Activated CD8-positive, alpha-beta memory T cell treated with anti-CD3 and anti-CD28 coated beads, Interleukin-2, amount 50 U/mL, for 48 hours (primary cell): ENCODE results near the gene THSD7B.
"Not testable (repeated sequence)": the region's sequence is repeated elsewhere in the genome, so short reads cannot be mapped to it uniquely, and the experiment has no call there.

Experiments
- DNase-seq: peaks from one replicate; pipeline ENCODE4 v3.0.0-alpha.2; 2020

The THSD7B gene, protein sequence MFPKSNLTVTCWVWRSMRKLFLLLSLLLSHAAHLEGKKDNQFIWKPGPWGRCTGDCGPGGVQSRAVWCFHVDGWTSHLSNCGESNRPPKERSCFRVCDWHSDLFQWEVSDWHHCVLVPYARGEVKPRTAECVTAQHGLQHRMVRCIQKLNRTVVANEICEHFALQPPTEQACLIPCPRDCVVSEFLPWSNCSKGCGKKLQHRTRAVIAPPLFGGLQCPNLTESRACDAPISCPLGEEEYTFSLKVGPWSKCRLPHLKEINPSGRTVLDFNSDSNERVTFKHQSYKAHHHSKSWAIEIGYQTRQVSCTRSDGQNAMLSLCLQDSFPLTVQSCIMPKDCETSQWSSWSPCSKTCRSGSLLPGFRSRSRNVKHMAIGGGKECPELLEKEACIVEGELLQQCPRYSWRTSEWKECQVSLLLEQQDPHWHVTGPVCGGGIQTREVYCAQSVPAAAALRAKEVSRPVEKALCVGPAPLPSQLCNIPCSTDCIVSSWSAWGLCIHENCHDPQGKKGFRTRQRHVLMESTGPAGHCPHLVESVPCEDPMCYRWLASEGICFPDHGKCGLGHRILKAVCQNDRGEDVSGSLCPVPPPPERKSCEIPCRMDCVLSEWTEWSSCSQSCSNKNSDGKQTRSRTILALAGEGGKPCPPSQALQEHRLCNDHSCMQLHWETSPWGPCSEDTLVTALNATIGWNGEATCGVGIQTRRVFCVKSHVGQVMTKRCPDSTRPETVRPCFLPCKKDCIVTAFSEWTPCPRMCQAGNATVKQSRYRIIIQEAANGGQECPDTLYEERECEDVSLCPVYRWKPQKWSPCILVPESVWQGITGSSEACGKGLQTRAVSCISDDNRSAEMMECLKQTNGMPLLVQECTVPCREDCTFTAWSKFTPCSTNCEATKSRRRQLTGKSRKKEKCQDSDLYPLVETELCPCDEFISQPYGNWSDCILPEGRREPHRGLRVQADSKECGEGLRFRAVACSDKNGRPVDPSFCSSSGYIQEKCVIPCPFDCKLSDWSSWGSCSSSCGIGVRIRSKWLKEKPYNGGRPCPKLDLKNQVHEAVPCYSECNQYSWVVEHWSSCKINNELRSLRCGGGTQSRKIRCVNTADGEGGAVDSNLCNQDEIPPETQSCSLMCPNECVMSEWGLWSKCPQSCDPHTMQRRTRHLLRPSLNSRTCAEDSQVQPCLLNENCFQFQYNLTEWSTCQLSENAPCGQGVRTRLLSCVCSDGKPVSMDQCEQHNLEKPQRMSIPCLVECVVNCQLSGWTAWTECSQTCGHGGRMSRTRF (N-terminal part only)

DNA sequence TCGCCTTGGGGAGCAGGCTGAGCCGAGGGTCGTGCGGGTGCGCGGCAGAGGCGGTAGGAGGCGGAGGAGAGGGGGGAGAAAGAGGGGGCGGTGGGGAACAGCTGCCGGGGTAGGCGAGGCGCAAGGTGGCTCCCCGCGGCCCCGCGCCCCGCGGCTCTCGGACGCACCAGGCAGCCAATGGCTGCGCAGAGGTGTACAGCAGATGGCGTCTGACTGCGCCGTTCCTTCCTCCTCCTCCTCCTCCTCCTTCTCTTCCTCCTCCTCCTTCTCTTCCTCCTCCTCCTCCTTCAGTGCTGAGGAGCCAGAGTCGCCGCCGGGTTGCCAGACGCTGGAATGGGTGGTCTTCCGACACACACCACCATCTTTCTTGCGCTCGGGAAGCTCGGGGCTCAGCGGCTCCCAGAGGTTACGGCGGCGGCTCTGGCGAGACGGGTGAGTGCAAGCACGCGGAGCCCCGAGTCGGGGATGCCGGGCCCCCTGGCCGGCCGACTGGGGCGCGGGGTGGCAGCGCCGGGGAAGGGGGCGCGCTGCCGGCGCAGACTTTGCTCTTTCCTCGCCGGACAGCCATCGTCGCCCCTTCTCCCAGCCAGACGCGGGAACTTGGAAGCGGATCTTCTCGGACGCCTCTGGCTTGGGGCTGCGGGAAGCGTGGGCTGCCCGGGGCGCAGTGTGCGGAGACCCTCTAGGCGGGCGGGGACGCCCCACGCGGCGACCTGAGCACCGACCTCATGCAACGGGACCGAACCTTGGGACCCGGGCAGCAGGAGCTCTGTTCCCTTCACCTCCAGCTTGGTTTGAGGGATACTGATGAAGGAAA, at the start of gene THSD7B:
THSD7B (plus strand) TSS at position 290 of the 817 bp plus-strand sequence. CDS start 116,634 bp downstream, outside the sequence.
- DNase-seq = peak; percentile 51

- DNase-seq = no peak
Measured at GRCh38 chr2:136718273-136718672, 47.1 kb upstream of the THSD7B start.

GRCh38 chr2:136727973-136728699, 37.2 kb upstream of the THSD7B start:
- DNase-seq = no peak

GRCh38 chr2:136736236-136736635, 29.1 kb upstream of the THSD7B start:
- no peak for DNase-seq

GRCh38 chr2:136738044-136738443, 27.3 kb upstream of the THSD7B start:
- DNase-seq = no peak

- no peak for DNase-seq
Measured at GRCh38 chr2:136741471-136741870, 23.9 kb upstream of the THSD7B start.

- no peak for DNase-seq
Measured at GRCh38 chr2:136750065-136750464, 15.3 kb upstream of the THSD7B start.

DNA sequence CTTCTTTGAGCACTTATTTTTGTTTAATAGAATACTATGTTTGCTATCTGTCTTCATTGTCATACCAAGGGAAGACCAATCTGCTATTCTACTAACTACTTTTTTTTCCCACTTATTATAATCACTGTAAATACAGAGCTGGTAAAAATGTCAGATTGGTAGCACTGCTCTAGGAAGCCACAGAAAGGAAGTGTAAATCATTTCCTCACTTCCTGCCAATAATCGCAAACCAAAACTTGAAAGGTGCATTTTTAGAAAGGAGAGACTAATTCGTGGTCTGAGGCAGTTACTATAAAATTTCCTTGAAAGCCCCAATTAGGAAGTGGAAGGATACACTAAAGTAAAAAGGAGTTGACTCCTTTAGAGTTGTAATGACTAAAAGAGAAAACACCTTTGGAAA, 13.9 kb upstream of the THSD7B start:
- no peak for DNase-seq

DNA sequence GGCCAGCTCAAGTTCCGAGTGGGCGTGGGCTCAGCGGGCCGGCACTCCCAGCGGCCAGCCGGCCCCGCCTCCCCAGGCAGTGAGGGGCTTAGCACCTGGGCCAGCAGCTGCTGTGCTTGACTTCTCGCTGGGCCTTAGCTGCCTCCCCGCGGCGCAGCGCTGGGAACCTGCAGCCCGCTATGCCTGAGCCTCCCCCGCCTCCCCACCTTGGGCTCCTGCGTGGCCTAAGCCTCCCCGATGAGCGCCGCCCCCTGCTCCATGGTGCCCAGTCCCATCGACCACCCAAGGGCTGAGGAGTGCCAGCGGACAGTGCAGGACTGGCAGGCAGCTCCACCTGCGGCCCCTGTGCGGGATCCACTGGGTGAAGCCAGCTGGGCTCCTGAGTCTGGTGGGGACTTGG, 6.8 kb upstream of the THSD7B start:
- DNase-seq = not testable (repeated sequence)

- no peak for DNase-seq
Measured at GRCh38 chr2:136764452-136765255, 691 bp upstream of the THSD7B start.

GRCh38 chr2:136766073-136766404, 694 bp downstream of the THSD7B start:
- peak; percentile 54 for DNase-seq

DNA sequence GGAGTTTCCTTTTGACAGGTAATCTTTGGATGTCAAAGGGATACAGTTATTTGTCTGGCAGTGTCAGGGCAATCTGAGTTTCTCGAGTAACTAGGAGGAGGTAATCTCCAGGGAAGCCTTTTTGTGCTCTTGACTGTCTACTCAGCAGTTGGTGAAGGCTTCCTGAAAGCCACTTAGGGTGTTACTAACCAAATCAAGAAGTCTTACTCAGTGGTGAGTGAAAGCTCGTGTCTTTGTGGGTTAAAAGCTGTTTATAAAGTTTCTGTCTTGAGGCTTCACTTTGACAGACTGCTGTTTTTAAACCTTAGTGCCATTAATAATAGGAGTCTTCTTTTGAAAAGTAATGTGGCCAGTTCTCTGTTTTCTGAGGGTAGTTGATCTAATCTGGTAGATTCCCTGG, 1.7 kb downstream of the THSD7B start:
- DNase-seq = no peak

DNA sequence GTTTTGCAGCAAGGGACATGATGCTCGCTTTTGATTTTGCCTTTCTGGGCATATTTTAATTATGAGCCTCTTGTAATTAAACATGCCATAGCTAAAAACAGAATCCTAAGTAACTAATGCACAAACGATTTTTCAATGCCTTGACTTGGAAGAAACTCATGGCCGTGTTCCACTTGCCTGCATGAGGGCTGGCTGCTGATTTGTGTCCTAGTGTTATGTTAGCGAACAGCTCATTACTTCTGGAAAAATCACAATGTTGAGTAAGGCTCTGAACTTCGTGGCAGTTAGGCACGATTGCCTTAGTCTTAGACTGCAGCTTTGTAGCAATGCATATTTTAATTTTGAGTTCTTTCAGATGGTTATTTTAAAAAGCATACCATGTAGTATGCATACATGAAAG, 4.5 kb downstream of the THSD7B start:
- no peak for DNase-seq

DNA sequence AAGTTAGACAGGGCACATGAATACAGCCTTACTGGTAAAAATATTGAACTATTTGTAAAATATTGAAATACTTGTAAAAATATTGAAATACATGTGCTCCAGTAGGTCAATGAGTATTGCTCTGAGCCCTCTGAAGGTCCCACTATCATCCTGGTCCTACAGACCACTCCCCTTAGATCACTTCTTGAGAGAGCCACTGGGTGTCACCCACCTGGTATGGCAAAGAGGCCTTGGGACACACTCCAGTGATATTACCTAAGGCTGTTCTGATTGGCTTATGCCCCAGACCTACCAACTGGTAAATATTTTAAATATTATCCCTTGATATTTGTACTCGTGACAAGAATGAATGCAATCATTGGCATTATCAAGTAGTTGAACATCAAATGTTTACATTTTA, 5.0 kb downstream of the THSD7B start:
- no peak for DNase-seq

GRCh38 chr2:136777391-136777790, 12.0 kb downstream of the THSD7B start:
- DNase-seq = no peak

GRCh38 chr2:136783856-136784255, 18.5 kb downstream of the THSD7B start:
- no peak for DNase-seq

GRCh38 chr2:136785215-136785614, 19.9 kb downstream of the THSD7B start:
- DNase-seq = no peak

GRCh38 chr2:136787970-136788369, 22.6 kb downstream of the THSD7B start:
- no peak for DNase-seq

DNA sequence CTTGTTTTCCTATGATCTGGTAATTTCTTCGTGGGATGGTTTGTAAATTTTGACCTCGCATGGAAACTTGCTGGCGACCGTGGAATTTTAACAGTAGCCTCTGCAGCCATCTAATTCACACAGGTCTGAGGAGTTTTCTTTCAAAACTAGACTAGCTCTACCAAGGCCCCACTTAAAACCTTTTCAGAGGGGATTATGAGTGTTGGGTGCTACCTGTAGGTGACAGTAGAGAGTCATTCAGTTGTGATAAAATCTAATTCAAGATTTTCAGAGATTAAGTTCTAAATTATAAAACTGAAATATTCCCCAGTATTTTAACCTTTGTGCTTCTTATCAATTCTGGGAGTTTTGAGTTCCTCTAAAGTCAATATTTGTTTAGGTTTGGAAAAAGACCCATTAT, 31.0 kb downstream of the THSD7B start:
- DNase-seq = no peak

DNA sequence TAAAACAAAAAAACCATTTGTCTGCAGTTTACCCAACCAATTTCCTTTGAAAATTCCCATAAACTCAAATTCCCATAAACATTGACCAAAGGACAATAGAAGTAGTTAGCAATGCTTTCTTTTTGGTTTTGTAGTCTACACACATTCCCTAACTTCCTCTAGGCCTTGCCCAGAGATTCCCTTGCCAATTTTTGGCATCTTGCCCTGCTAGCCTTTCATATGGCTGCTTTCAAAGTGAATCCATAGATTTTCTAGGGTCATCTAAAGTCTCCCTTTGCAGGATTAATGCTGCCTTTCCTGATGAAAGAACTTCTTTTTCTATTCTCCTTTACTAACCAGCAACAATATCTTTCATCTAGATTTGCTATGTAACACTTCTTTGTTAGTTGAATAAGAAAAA, 33.4 kb downstream of the THSD7B start:
- DNase-seq = no peak

DNA sequence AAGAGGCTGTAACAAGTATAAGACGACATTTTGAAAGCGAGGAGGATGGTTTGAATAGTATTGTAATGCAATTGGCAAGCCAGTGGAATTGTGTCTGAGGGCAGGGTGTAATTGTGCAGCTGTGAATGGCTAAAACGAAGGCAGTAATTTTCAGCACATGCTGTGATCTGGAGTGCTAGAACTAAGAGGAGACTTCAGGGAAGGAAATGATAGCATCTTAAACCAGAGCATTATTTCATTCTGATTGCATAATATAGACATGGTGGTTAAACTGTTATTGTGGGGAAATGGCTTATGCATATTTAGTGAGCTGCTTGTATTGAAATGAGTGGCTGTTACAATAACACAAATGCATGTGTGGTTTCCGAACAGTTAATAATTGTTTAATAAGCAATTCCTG, 36.3 kb downstream of the THSD7B start:
- DNase-seq = no peak
